Mesothelial cell of epicardium (in vitro differentiated cells): ENCODE data around the gene BNC2. TPM values are rescaled to one million over a fixed set of nuclear protein-coding genes. Genes with fewer than 3 reads are reported as not detected.

Experiments used
- DNase-seq, 2 experiments: peaks; one replicate each; pipeline ENCODE4 v3.0.0; 2021; ENCODE audit warnings: low spot score in 2 of 2; ENCODE audit not compliant: unreplicated experiment in 2 of 2
- H3K27ac Mint-ChIP-seq: 2 replicates; pipeline ENCODE4 v1.8.0; 2021; ENCODE audit warnings: mixed read lengths
- H3K27me3 Mint-ChIP-seq: 2 replicates; pipeline ENCODE4 v1.8.0; 2021; ENCODE audit warnings: low read depth, mixed read lengths
- H3K36me3 Mint-ChIP-seq: 2 replicates; pipeline ENCODE4 v1.8.0; 2021; ENCODE audit warnings: mixed read lengths
- H3K4me1 Mint-ChIP-seq: 2 replicates; pipeline ENCODE4 v1.8.0; 2021; ENCODE audit warnings: mixed read lengths
- H3K4me3 Mint-ChIP-seq: 2 replicates; pipeline ENCODE4 v1.8.0; 2021; ENCODE audit warnings: mild to moderate bottlenecking, moderate library complexity, mixed read lengths
- H3K9me3 Mint-ChIP-seq: 2 replicates; pipeline ENCODE4 v1.8.0; 2021; ENCODE audit warnings: mixed read lengths
- CTCF ChIP-seq: fragments of 200-600 bp; sonication (generic); IDR thresholded peaks from one replicate; pipeline ENCODE4 v1.5.0; 2021; ENCODE audit warnings: antibody characterized with exemption; ENCODE audit not compliant: unreplicated experiment
- total RNA-seq: library from RNA; stranded (reverse); gene quantifications from 3 replicates; pipeline ENCODE4 v1.2.1, GENCODE V29; 2021

The BNC2 gene
- total RNA-seq, 1 donor from 2014 or later, result 45.1 TPM

GRCh38 chr9:16361939-16362338 is 508.5 kb downstream of the BNC2 start:
- H3K4me3 Mint-ChIP-seq, result no peak overlapping the region
- H3K4me1 Mint-ChIP-seq, result peaks cover 26% of the 10 kb centered on the region
- no peak for DNase-seq
- TF ChIP-seq CTCF, result no peak
- no peaks in the 10 kb centered on the region for H3K27me3 Mint-ChIP-seq
- H3K9me3 Mint-ChIP-seq, result peaks cover 14% of the 10 kb centered on the region
- H3K36me3 Mint-ChIP-seq, result peaks cover 1% of the 10 kb centered on the region
- no peak overlapping the region for H3K27ac Mint-ChIP-seq

- H3K36me3 Mint-ChIP-seq, result peaks cover 1% of the 10 kb centered on the region
- H3K27me3 Mint-ChIP-seq, result no peaks in the 10 kb centered on the region
- no peak overlapping the region for H3K4me3 Mint-ChIP-seq
- TF ChIP-seq CTCF, result no peak
- peaks cover 29% of the 10 kb centered on the region for H3K4me1 Mint-ChIP-seq
- H3K27ac Mint-ChIP-seq, result no peak overlapping the region
- no peak for DNase-seq
- H3K9me3 Mint-ChIP-seq, result peaks cover 11% of the 10 kb centered on the region
Measured at GRCh38 chr9:16361118-16361517, 509.4 kb downstream of the BNC2 start.

- Mint-ChIP-seq H3K9me3 (peaks cover 8% of the 10 kb centered on the region), H3K36me3 (peaks cover 1% of the 10 kb centered on the region), H3K4me3 (no peak overlapping the region), H3K4me1 (peaks cover 29% of the 10 kb centered on the region), H3K27ac (no peak overlapping the region), H3K27me3 (no peaks in the 10 kb centered on the region)
- DNase-seq, result no peak
- no peak for TF ChIP-seq CTCF
Measured at GRCh38 chr9:16360247-16360646, 510.2 kb downstream of the BNC2 start.
